OCI-LY3 (cell line): ENCODE results near the gene NTN3.

ENCODE experiments used
- H2AFZ ChIP-seq: fragments of 200-600, 300-600 bp; shearing (Covaris generic); 2 replicates; pipeline ENCODE4 v1.6.0; 2014; ENCODE audit warnings: antibody characterized with exemption, low read depth, low read length
- H3K27ac ChIP-seq: fragments of 200-600, 300-600 bp; sonication (generic); 2 replicates; pipeline ENCODE4 v1.5.1; 2014; ENCODE audit warnings: mild to moderate bottlenecking, low read length, moderate library complexity, mixed read lengths
- H3K27me3 ChIP-seq: fragments of 200-600, 300-600 bp; sonication (generic); 2 replicates; pipeline ENCODE4 v1.6.1; 2014; ENCODE audit warnings: low read depth, low read length, mixed read lengths
- H3K36me3 ChIP-seq: fragments of 200-600, 300-600 bp; sonication (generic); replicated peaks from 2 replicates; pipeline ENCODE3; 2014; ENCODE audit warnings: low read depth, low read length, mixed read lengths
- H3K4me1 ChIP-seq: fragments of 300-600, 200-600 bp; sonication (generic); 2 replicates; pipeline ENCODE4 v1.6.1; 2014; ENCODE audit warnings: low read length, mixed read lengths
- H3K4me2 ChIP-seq: fragments of 200-600, 300-600 bp; sonication (generic); 2 replicates; pipeline ENCODE4 v1.6.1; 2014; ENCODE audit warnings: low read length, mixed read lengths
- H3K4me3 ChIP-seq: fragments of 300-600, 200-600 bp; sonication (generic); 2 replicates; pipeline ENCODE4 v1.5.1; 2014; ENCODE audit warnings: antibody characterized with exemption, mild to moderate bottlenecking, low read length, moderate library complexity
- H3K79me2 ChIP-seq: fragments of 300-600, 200-600 bp; shearing (Covaris generic); 2 replicates; pipeline ENCODE4 v1.6.1; 2014; ENCODE audit warnings: mild to moderate bottlenecking, low read length, mixed read lengths
- H3K9ac ChIP-seq: fragments of 300-600, 200-600 bp; shearing (Covaris generic); 2 replicates; pipeline ENCODE4 v1.6.0; 2014; ENCODE audit warnings: mild to moderate bottlenecking, low read length, moderate library complexity
- H3K9me3 ChIP-seq: fragments of 200-600, 300-600 bp; shearing (Covaris generic); 2 replicates; pipeline ENCODE4 v1.6.1; 2014; ENCODE audit warnings: low read length, mixed read lengths; ENCODE audit not compliant: insufficient read depth
- H4K20me1 ChIP-seq: fragments of 200-600, 300-600 bp; sonication (generic); 2 replicates; pipeline ENCODE4 v1.6.1; 2016; ENCODE audit warnings: low read length, mixed read lengths; ENCODE audit not compliant: insufficient read depth
- EZH2phosphoT487 ChIP-seq: fragments of 200-600 bp; shearing (Covaris generic); IDR thresholded peaks from 2 replicates; pipeline ENCODE4 v1.6.1; 2018; ENCODE audit warnings: antibody characterized with exemption, mixed run types, low read depth
- TF ChIP-seq, protein P1 (sequence below): fragments of 200-600, 300-600 bp; sonication (generic); IDR thresholded peaks from 2 replicates; pipeline ENCODE4 v1.5.1; 2014; ENCODE audit warnings: antibody characterized with exemption, low read length, low read depth

NTN3 gene

DNA sequence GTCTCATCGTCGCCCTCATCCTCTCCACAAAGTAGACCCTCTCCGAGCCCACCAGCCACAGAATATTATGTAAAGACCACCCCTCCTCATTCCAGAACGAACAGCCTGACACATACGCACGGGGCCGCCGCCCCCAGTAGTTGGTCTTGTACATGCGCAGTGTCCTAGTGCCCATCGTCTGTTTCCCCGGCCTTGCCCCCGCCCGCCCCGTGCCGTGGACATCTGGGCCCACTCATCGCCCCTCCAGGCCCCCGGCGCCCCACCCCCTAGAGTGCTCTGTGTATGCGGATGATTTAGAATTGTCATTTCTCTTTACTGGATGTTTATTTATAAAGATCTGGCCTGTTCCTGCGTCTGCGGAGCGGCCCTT is 48.6 kb downstream of the NTN3 start:
- H3K27ac ChIP-seq = no peak overlapping the region
- no peak overlapping the region for H3K9ac ChIP-seq
- no peaks in the 10 kb centered on the region for H3K9me3 ChIP-seq
- peaks cover 33% of the 10 kb centered on the region for H3K4me1 ChIP-seq
- peaks cover 14% of the 10 kb centered on the region for H3K36me3 ChIP-seq
- no peak overlapping the region for H2AFZ ChIP-seq
- H3K4me3 ChIP-seq = peak overlapping the region; percentile 95
- peak overlapping the region; percentile 69 for H3K4me2 ChIP-seq
- peaks cover 61% of the 10 kb centered on the region for H3K79me2 ChIP-seq
- H3K27me3 ChIP-seq = no peaks in the 10 kb centered on the region
- no peak for TF ChIP-seq EZH2phosphoT487
- TF ChIP-seq, protein P1, sequence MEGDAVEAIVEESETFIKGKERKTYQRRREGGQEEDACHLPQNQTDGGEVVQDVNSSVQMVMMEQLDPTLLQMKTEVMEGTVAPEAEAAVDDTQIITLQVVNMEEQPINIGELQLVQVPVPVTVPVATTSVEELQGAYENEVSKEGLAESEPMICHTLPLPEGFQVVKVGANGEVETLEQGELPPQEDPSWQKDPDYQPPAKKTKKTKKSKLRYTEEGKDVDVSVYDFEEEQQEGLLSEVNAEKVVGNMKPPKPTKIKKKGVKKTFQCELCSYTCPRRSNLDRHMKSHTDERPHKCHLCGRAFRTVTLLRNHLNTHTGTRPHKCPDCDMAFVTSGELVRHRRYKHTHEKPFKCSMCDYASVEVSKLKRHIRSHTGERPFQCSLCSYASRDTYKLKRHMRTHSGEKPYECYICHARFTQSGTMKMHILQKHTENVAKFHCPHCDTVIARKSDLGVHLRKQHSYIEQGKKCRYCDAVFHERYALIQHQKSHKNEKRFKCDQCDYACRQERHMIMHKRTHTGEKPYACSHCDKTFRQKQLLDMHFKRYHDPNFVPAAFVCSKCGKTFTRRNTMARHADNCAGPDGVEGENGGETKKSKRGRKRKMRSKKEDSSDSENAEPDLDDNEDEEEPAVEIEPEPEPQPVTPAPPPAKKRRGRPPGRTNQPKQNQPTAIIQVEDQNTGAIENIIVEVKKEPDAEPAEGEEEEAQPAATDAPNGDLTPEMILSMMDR = no peak
- H4K20me1 ChIP-seq = peaks cover 53% of the 10 kb centered on the region

DNA sequence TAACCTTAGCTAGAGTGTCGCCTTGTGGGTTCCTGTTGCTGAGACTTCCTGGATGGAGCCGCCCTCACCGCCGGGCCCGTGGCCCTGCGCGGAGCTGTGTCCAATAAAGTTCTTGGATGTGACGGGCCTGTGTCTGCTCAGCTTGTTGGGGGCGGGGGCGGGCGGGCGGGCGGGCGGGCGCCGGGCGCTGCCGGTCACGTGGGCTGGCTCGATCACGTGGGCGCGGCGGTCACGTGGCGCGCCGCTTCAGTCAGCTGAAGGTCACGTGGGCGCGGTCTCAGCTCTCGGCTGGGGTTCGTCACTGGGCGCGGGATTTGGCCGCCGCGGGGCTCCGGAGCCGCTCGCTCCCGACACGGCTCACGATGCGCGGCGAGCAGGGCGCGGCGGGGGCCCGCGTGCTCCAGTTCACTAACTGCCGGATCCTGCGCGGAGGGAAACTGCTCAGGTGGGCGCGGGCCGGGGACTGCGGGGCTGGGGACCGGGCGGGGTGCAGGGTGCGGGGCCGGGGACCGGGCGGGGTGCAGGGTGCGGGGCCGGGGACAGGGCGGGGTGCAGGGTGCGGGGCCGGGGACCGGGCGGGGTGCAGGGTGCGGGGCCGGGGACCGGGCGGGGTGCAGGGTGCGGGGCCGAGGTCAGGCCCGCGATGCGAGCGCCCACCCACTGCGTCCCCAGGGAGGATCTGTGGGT is 49.1 kb downstream of the NTN3 start, which contains the start of gene AMDHD2:
Gene AMDHD2, plus strand, starts transcription at position 275 of the 687 bp plus-strand sequence. Its CDS starts 88 bp downstream, at position 363.
- Histone ChIP-seq H2AFZ (no peak within 1 kb of the TSS), H3K79me2 (peaks cover 56% of the 10 kb centered on the region), H3K27me3 (no peaks in the 10 kb centered on the region), H3K4me2 (peak within 1 kb of the TSS; percentile 94), H3K36me3 (peaks cover 15% of the 10 kb centered on the region), H3K4me1 (peaks cover 29% of the 10 kb centered on the region), H3K9me3 (no peaks in the 10 kb centered on the region), H3K27ac (no peak within 1 kb of the TSS), H3K9ac (peak within 1 kb of the TSS; percentile 62), H4K20me1 (peaks cover 47% of the 10 kb centered on the region), H3K4me3 (peak within 1 kb of the TSS; percentile 95)
- TF ChIP-seq, protein P1 = no peak
- TF ChIP-seq EZH2phosphoT487 = no peak

DNA sequence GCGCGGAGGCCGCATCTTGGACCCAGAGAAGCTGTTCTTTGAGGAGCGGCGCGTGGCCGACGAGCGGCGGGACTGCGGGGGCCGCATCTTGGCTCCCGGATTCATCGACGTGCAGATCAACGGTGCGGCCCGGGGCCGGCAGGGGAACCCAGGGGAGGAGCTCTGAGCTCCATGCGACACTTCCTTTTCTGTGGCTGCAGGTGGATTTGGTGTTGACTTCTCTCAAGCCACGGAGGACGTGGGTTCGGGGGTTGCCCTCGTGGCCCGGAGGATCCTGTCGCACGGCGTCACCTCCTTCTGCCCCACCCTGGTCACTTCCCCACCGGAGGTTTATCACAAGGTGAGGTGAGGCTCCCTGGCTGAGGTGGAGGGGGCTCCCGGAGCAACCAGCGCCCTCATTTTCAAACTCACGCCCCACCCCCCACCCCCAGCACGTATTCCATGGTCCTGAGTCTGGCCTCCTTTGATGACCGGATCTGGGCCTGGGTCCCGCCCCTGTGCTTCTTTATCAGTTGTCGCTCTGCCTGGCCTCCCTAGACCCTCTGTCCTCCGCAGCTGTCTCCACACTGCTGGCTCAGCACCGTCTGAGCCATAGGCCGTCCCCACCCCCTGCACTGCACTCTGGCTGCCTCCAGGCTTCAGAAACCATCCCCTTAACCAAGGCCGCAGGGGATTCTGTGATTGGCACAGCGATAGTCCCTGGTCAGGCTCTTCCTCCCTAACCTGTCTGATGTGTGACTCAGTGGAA is 49.9 kb downstream of the NTN3 start:
- Histone ChIP-seq H3K27ac (no peak overlapping the region), H3K79me2 (peaks cover 49% of the 10 kb centered on the region), H3K9me3 (no peaks in the 10 kb centered on the region), H3K4me2 (peak overlapping the region; percentile 94), H2AFZ (no peak overlapping the region), H4K20me1 (peaks cover 40% of the 10 kb centered on the region), H3K27me3 (no peaks in the 10 kb centered on the region), H3K36me3 (peaks cover 15% of the 10 kb centered on the region), H3K4me3 (peak overlapping the region; percentile 95), H3K9ac (peak overlapping the region; percentile 62), H3K4me1 (peaks cover 22% of the 10 kb centered on the region)
- TF ChIP-seq EZH2phosphoT487 = no peak
- TF ChIP-seq, protein P1 = no peak
